ENCODE results near the gene CXorf49.
"Not testable (repeated sequence)": the region's sequence is repeated elsewhere in the genome, so short reads cannot be mapped to it uniquely, and the experiment has no call there.

The CXorf49 gene

DNA sequence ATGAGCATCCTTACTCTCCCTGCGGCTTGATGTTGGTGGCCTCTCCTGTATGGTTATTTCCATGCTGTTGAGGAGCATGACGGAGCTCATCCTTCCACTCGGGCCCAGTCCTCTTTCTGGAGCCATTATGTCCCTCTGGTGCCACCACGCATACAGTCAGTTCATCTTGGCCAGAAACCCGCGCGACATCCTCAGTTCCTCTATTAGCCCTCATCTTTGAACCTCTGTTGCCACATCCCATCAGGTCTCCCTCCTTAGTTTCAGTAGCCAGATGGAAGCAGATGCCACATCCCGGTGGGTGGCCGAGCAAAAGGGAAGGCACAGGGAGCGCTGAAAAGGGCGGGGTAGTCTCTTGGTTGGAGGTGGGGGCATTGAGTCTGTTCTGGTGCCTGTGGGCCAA is 46.1 kb downstream of the CXorf49 start:
- DNase-seq (ENCODE audit: low spot score): no peak

DNA sequence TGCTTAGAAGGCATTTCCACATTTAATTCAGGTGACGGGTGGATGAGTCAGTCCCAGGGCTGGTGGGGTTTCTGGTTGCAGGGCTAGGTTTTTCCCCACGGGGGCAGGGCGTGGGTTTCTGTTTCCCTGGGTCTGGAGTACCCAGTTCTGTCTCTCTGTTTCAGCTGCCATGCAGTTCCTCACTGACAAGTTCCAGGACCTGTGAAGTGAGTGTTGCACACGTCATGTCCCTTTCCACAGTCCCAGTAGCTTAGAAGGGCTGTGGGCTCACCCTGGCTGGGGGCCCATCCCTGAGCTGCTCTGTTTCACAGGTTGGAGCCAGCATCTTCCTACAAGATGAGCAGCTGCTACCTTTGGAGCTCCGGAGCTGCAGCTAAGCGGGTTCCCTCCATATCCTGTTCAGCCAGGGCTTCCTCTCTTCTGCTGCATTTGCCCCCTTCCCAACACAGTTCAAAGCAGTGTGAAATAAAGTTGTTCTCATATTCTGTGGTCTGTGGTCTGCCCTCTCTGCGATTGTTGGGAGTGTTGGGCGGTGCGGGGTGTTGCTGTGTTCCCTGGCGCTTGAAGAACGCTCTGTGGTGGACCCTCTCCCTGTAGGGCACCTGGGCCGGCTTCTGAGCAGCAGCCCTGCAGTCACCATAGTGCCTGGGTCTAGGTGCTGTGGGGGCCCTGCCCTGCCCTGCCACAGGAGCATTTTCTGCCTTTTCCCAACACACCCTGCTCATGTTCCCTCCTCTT is 46.9 kb downstream of the CXorf49 start:
- peak; percentile 14 for DNase-seq (ENCODE audit: low spot score)

DNA sequence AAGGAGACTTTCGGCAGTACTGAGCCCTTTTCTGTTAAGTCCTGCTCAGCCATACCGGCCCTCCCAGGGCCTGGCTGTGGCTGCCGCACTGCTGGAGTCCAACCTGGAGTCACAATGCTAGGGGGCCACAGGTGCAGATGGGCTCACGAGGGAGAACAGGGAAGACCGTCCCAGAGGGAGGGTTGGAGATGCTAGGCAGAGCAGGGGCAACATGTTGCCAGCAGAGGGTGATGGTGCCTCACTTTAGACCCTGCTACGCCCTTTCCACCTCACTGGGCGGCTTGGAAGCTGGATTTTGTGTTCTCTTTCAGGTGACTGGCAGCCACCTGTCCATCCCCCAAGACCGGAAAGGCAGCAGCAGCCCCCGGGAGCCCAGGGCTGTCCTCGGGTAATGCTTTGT is 48.1 kb downstream of the CXorf49 start:
- DNase-seq (ENCODE audit: low spot score): not testable (repeated sequence)

DNA sequence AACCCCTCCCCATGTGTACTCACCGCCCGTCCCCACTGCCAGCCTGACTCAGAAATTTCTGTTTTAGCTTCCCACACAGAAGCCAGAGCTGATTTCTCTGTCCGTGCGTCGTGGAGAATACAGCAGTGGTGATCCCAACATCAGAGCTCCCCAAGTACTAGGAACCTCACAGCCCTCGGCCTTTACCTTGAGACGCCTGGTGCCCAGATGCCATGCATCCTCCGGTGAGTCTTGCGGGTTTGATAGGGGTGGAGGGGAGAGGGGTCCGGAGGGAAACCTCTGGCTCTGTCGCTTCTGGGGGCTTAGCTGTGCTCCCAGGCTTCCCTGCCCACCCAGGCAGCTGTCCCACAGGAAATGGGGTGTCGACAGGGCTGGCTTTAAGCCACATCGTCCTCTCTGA is 48.6 kb downstream of the CXorf49 start:
- no peak for DNase-seq (ENCODE audit: low spot score)

DNA sequence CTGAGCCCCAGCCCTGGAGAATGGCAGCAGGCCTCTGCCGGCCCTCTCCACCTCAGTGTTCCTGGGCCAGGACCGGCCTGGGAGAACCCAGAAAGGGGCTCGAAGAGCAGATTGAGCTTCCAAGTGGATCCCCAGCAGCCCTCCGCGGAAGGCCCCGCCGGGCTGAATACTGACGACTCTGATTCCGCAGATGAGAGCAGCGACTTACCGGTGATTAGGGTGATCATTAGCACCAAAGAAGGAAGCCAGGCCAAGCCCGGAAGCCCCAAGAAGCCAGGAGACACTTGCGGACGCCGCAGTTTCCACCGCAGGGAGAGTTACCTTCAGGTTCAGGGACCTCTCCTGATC is 49.9 kb downstream of the CXorf49 start:
- no peak for DNase-seq (ENCODE audit: low spot score)

DNA sequence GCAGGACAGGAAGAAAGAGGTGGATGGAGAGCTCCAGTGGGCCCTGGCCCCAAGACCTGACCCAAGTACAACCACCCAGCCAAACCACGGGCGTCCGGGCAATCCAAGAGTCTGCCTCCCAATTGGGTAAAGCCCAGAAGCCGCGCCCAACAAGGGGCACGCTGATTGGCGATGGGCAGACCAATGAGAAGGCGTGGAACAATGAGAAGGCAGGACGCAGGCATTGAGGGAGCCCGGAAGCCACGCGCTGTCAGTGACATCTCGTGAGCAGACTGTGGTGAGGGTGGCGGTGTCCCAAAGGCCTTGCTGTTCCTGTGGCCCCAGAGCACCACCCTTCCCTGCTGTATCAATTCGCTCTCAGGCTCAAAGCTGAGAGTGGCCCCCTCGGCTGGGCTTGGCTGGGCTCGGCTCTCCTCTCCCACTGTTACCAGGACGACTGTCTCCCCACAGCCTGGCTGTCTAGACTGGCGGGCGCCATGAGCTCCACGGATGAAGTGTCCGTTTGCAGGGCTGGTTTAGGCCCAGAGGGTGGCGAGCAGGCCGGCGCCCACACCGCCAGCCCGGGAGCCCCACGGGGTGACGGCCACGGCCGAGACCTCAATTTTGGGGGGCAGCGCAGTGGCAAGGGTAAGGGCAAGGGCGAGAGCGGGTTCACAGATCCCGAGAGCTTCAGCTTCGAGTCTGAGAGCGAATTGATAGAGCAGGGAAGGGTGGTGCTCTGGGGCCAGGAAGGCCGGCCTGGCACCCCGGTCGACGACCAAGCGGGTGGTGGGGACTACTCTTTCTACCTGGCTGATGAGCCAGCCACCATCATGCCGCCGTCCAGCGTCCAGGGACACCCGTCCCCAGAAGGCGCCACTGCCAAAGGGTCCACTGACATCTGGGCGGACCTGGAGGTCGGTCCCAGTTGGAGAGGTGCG is 50.5 kb downstream of the CXorf49 start, which contains the start of gene LOC101059915:
Gene LOC101059915 (plus strand): TSS at position 219 of the 920 bp plus-strand sequence.
- no peak for DNase-seq (ENCODE audit: low spot score)

DNA sequence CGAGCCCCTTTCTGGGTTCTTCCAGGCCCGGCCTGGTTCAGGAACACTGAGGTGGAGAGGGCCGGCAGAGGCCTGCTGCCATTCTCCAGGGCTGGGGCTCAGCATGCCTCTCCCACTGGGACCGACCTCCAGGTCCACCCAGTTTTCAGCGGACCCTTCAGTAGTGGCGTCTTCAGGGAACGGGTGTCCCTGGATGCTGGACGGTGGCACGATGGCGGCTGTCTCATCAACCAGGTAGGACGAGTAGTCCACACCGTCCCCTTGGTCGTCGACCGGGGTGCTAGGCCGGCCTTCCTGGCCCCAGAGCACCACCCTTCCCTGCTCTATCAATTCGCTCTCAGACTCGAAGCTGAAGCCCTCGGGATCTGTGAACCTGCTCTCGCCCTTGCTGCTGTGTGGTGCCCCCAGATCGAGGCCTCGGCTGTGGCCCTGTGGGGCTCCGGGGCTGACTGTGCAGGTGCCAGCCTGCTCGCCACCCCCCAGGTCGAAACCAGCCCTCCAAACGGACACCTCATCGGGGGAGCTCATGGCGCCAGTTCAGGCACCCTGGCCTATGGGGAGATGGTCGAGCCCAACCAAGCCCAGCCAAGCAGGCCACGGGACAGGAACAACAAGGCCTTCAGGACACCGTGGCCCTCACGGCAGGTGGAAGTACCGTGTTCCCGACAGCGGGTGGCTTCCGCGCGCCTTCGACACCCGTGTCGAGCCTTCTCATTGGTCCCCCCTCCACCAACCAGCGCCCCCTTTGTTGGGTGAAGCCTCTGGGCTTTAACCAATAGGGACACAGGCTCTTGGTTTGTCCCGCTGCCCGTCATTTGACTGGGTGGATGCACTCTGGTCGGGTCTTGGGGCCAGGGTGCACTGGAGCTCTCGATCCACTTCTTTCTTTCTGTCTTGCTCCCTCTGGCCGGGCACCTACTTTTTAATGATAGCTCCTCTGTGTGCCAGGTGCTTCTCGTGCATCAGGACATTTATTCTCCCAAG is 51.6 kb downstream of the CXorf49 start:
- DNase-seq (ENCODE audit: low spot score): no peak

DNA sequence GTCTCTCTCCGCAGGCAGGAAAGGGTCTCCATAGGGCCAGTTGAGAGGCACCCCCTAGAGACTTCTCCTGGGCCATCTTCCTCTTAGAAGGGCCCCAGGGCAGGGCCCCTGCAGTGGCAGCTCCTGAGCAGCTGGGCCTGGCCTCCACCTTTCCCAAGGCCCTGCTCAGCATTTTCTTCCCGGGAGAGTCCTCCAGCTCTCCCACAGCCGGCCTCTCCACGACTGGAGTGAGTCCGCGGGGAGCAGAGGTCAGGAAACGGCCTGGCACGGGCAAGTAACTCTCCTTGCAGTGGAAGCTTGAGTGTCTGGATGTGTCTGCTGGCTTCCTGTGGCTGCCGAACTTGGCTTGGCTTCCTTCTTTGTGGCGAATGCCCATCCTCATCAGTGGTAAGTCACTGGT is 52.3 kb downstream of the CXorf49 start:
- DNase-seq (ENCODE audit: low spot score): no peak

DNA sequence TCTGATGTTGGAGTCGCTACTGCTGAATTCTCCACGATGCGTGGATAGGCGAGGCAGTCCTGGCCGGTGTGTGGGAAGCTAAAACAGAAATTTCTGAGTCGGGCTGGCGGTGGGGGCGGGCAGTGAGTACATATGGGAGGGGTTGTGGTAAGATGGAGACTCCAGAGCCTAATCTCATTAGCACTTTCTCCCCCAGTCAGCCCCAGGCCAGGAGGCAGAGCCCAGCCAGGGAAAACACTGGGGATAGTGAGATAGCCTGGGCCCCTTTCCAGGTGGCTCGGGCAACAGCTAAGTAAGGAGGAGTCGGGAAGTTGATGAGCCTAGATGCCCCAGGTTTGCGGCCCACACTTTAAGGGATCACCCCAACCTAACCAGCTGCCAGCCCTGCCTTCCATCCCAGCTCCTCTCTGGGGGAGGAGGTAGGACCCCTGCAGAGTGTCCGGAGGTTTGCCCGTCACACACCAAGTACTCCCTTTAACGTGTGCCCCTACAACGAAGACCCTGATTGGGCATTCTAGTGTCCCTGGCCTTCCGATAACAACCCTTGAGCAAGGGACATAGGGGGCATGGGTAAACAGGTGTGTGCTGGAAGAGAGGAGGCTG is 53.1 kb downstream of the CXorf49 start:
- no peak for DNase-seq (ENCODE audit: low spot score)

Data from activated CD4-positive, alpha-beta T cell treated with anti-CD3 and anti-CD28 coated beads, Interleukin-2, Interleukin-4, amounts not matched to agents 100 ng/mL and 50 ng/mL, durations not matched to agents 16 hours and 8 hours (primary cell).